Prostate gland (tissue), 2 donors: ENCODE data around the gene BTLA. TPM values are rescaled to one million over a fixed set of nuclear protein-coding genes. Genes with fewer than 3 reads are reported as not detected.

Source experiments
- DNase-seq: peaks from one replicate; pipeline ENCODE4 v3.0.0-alpha.2; 2019; ENCODE audit warnings: low spot score
- H3K27ac ChIP-seq, 2 donors: fragments of 200-600 bp; sonication (generic); 2 replicates each; pipeline ENCODE4 v1.5.1; 2017 to 2019
- H3K27me3 ChIP-seq: fragments of 200-600 bp; sonication (generic); replicated peaks from 2 replicates; pipeline ENCODE4 v1.5.1; 2019; ENCODE audit not compliant: insufficient read depth
- H3K36me3 ChIP-seq, 2 donors: fragments of 200-600 bp; sonication (generic); 1 replicate in 1 of 2; 2 replicates in 1 of 2; pipeline versions ENCODE4 v1.5.1 to v1.8.1; 2017 to 2019
- H3K4me1 ChIP-seq: fragments of 200-600 bp; sonication (generic); replicated peaks from 2 replicates; pipeline ENCODE4 v1.5.1; 2019
- H3K4me3 ChIP-seq, 2 donors: fragments of 200-600 bp; sonication (generic); 2 replicates each; pipeline ENCODE4 v1.5.1; 2017 to 2019
- H3K9me3 ChIP-seq: fragments of 200-600 bp; sonication (generic); 2 replicates; pipeline ENCODE4 v1.5.1; 2017
- POLR2A ChIP-seq: fragments of 450-650 bp; IDR thresholded peaks from one replicate; pipeline ENCODE4 v1.6.1; 2016; ENCODE audit warnings: antibody characterized with exemption, mild to moderate bottlenecking
- POLR2AphosphoS5 ChIP-seq: sonication (generic); formaldehyde crosslinking; IDR thresholded peaks from one replicate; pipeline ENCODE4 v1.6.1; 2017; ENCODE audit warnings: antibody characterized with exemption
- WGBS: methylation state at CpG from one replicate; pipeline ENCODE4 v1.1.5; 2018; 5-methylcytosine and 5-hydroxymethylcytosine counted together
- intact Hi-C: fragments of 100-400 bp; cut with DNase I; formaldehyde crosslinking; loops from one replicate; pipeline ENCODE4 v1.14.2; 2022
- total RNA-seq, 2 donors: library from RNA; depleted of rRNA; stranded (reverse); fragments of >200 nt; gene quantifications; one replicate each; pipeline ENCODE4 v1.1.0, GENCODE V29; 2016
- TF ChIP-seq, protein P1 (sequence below), 4 experiments: fragments of 200-600 bp in 2 of 4; fragments of 450-650 bp in 2 of 4; sonication (generic) in 2 of 4; IDR thresholded peaks; 1 replicate in 3 of 4; 2 replicates in 1 of 4; pipeline ENCODE4 v1.5.1; 2016 to 2019; ENCODE audit warnings: antibody characterized with exemption in 4 of 4, mild to moderate bottlenecking in 2 of 4, moderate library complexity in 2 of 4

Gene BTLA
- total RNA-seq, 2 donors from 2014 or later: 2.6 TPM; not detected in 1

DNA sequence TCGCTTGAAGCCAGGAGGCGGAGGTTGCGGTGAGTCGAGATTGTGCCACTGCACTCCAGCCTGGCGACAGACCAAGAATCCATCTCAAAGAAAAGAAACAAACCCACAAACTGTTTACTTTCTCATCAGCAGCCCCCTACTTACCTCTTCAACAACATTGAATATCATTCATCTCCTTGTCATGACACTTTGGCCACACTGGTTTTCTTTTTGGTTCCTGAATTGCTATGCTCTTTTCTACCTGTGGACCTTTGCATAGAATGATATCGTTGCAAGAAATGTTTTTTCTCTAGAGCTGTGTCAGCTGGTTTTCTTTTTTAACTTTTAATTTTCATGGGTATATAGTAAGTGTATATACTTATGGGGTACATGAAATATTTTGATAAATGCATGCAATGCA lies 83.9 kb downstream of the BTLA start:
- no peak overlapping the region for H3K4me3 ChIP-seq
- no peaks in the 10 kb centered on the region for H3K9me3 ChIP-seq
- H3K36me3 ChIP-seq: no peaks in the 10 kb centered on the region
- WGBS: 99% methylated on average over 6 of the region's 6 CpGs
- DNase-seq: no peak
- no peaks in the 10 kb centered on the region for H3K27me3 ChIP-seq
- no peak overlapping the region for H3K27ac ChIP-seq
- TF ChIP-seq POLR2A (no peak), POLR2AphosphoS5 (no peak)
- TF ChIP-seq, protein P1, sequence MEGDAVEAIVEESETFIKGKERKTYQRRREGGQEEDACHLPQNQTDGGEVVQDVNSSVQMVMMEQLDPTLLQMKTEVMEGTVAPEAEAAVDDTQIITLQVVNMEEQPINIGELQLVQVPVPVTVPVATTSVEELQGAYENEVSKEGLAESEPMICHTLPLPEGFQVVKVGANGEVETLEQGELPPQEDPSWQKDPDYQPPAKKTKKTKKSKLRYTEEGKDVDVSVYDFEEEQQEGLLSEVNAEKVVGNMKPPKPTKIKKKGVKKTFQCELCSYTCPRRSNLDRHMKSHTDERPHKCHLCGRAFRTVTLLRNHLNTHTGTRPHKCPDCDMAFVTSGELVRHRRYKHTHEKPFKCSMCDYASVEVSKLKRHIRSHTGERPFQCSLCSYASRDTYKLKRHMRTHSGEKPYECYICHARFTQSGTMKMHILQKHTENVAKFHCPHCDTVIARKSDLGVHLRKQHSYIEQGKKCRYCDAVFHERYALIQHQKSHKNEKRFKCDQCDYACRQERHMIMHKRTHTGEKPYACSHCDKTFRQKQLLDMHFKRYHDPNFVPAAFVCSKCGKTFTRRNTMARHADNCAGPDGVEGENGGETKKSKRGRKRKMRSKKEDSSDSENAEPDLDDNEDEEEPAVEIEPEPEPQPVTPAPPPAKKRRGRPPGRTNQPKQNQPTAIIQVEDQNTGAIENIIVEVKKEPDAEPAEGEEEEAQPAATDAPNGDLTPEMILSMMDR (IDR thresholded peaks at IDR 0.05): no peak
- no peaks in the 10 kb centered on the region for H3K4me1 ChIP-seq
- intact Hi-C loops: no loop called here

Other genes starting within 250 kb of the BTLA start
- gene SLC9C1, start 205.3 kb downstream of the BTLA start, total RNA-seq: under 1 TPM in 1 of 2 donors, not detected in 1; 0.91 TPM
- 1 to 10 TPM; 5.2 to 6.3 TPM for gene CD200, start 166.3 kb downstream of the BTLA start, total RNA-seq
- 10 to 100 TPM; 45.7 to 73.5 TPM for gene ATG3, start 62.5 kb upstream of the BTLA start, total RNA-seq
- 10 to 100 TPM; 40.4 to 62.3 TPM for gene SLC35A5, start 62.6 kb upstream of the BTLA start, total RNA-seq
- gene CCDC80, start 141.7 kb upstream of the BTLA start, total RNA-seq: 10 to 100 TPM in 1 of 2 donors, 1 to 10 TPM in 1; 2.7 to 18.4 TPM